ENCODE measurements around the gene TRIL.
A peak's percentile ranks its signal among the peaks of the same experiment; 100 is the strongest.

The TRIL gene, protein sequence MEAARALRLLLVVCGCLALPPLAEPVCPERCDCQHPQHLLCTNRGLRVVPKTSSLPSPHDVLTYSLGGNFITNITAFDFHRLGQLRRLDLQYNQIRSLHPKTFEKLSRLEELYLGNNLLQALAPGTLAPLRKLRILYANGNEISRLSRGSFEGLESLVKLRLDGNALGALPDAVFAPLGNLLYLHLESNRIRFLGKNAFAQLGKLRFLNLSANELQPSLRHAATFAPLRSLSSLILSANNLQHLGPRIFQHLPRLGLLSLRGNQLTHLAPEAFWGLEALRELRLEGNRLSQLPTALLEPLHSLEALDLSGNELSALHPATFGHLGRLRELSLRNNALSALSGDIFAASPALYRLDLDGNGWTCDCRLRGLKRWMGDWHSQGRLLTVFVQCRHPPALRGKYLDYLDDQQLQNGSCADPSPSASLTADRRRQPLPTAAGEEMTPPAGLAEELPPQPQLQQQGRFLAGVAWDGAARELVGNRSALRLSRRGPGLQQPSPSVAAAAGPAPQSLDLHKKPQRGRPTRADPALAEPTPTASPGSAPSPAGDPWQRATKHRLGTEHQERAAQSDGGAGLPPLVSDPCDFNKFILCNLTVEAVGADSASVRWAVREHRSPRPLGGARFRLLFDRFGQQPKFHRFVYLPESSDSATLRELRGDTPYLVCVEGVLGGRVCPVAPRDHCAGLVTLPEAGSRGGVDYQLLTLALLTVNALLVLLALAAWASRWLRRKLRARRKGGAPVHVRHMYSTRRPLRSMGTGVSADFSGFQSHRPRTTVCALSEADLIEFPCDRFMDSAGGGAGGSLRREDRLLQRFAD

DNA sequence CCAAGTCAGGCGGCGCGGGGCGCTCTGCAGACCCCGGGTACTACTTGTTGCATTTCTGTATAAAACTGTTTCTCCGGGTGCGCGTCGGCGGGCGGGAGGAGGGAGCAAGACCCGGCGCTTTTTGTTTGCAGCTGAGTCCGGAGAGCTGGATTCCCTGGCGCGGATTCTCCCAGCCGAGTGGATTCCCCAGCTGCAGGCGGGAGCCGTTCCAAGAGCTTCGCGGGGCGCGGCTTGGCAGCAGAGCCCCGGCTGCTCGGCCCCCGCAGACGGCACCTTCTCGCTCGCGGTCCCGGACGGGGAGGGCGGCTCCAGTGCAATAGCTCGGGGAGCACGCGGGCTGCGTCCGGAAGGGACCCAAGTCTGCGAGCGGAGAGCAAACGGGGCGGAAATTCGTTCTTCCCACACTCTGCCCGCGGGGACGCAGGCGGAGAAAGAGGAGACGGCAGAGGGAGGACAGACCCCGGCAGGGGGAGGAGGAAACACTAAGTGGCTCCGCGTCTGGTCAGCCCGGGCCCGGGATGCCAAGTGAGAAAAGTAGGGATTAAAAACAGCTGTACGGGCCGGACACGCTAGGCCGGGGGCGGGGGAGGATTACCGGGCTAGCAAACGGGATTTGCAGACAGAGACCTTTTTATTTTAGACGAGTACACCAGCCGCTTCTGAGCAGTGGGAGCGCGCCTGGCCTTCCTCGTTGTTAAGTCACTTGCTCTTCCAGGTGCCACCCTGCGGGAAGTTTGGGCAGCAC is at the start of gene TRIL:
Gene TRIL (minus strand): TSS at position 96 of the 745 bp plus-strand sequence. CDS start 284 bp downstream, outside the sequence.
- DNase-seq (ENCODE audit: low read depth) = no peak

DNA sequence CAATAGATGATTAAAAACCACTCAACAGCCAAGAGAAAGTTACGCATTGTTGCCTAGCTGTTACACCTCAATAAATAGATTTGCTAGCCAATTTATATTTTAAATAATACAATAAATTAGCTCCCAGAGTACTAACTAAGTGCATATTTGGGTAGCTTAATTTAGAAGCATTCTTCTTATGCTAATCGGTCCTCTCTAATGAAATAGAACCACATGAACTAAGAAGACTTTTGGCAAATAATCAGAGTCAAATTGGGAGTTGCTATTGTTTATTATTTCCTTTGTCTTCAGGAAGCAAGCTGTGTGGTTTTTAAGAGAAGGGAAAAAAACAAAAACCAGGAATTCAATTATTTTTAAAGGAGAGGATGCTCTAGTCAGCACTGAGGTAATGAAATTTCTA is 49.0 kb upstream of the TRIL start:
- DNase-seq (ENCODE audit: low read depth) = no peak

DNA sequence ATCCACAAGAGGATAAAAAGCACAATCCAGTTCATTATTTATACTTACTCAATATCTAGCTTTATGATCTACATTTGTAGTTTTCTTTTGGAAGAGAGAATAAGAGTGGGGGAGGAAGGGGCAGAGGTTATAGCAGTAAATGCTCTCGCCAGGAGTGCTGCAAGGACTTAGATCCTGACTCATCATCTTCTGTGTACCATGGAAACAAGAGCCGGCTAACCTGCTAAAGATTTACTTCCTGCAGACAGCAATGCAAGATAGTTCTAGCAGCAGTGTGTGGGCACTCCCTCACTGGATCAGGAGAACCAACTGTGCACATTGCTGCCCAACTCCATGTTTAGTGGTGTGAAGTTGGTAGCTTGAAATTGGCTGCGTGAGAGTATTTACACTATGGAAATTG is 47.7 kb upstream of the TRIL start:
- DNase-seq (ENCODE audit: low read depth) = no peak

DNA sequence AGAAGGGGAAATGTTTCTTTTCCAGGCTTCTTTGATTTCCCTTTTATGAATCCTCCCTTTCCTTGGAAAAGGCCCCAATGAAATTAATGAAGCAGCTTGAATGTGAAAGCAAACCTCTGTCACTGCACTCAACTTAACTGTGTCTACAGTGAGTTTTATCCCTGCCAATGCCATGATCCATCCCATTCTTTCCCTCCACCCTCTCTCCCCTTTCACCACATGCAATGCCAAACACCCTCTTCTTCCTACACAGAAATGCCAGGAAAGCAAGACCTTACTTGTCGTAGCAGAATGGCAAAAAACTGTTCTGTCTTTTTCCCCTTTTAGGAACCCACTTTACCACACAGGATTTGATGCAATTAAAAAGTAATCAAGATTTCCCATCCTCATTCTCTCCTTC is 47.3 kb upstream of the TRIL start:
- DNase-seq (ENCODE audit: low read depth) = no peak

DNA sequence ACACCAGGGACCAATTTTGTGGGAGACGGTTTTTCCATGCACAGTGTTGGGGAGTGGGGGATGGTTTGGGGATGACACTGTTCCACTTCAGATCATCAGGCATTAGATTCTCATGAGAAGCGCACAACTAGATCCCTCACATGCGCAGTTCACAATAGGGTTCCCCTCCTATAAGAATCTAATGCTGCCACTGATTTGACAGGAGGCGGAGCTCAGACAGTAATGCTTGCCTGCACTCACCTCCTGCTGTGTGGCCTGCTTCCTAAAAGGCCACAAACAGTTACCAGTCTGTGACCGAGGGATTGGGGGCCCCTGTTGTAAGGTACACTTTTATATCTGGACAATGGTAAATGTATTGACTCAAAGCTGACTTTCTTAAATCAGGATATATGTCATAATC is 45.6 kb upstream of the TRIL start:
- no peak for DNase-seq (ENCODE audit: low read depth)

DNA sequence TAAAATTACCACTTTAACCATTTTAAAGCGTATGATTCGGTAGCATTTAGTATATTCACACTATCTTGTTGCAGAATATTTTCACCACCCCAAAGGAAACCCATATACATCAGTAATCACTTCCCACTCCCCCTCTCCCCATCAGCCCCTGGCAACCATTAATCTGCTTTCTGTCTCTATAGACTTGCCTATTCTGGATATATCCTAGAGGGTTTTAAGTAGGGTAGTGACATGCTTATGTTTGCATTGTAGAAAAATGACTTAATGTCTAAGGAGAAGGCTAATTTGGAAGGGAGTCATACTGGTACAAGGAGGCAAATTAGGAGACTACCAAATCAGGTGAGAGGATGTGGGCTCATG is 42.6 kb upstream of the TRIL start:
- no peak for DNase-seq (ENCODE audit: low read depth)

DNA sequence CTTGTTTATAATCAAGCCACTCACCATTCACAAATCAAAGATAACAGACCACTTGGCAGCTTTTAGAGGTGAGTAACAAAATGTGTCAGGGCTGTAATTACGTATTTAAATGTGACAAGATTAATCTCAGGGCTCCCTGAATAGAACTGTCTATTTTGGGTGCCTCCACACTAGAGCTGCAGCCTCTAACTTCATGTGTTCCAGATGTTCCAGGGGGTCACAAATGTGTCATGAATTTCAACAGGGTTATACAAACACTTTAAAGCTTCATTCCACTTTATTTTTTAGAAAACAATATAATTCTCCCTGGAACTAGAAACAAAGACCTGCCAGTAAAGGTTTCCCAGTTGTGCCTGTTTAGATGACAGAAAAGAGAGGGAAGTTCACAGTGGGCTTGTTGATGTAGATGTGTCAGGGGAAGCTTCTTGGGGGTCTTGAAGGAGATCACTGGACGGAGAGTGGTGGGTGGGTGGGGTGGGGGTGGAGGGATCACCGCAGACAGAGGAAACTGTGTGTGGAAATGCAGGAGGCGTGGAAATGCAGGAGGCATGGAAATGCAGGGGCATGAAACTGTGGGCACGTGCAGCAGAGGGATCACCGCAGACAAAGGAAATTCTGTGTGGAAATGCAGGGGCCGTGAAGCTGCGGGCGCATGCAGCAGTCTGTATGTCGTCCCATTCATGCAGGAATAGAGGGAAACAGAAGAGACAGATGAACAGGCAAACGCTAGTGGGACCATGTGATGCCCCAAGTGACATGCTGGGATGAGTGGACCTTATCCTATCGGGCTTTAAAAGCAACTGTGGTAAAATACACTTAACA is 42.0 kb upstream of the TRIL start:
- no peak for DNase-seq (ENCODE audit: low read depth)

DNA sequence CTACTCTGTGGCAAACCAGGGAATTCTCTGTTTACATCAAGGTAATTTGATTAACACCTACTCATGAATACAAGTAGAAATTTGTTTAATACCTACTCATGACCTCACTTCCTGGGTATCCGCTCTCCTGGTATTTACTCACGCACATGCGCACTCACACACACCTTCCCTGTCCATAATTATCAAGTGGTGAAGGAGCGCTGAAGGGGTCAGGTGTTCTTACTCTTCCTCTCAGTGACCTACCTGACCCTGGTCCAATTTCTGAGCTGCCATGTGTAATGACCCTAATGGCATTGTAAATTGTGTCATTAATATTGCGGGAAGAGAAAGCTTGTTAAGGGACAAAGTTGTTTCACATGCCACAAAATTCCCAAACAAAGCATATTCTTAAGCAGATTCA is 41.3 kb upstream of the TRIL start:
- no peak for DNase-seq (ENCODE audit: low read depth)

DNA sequence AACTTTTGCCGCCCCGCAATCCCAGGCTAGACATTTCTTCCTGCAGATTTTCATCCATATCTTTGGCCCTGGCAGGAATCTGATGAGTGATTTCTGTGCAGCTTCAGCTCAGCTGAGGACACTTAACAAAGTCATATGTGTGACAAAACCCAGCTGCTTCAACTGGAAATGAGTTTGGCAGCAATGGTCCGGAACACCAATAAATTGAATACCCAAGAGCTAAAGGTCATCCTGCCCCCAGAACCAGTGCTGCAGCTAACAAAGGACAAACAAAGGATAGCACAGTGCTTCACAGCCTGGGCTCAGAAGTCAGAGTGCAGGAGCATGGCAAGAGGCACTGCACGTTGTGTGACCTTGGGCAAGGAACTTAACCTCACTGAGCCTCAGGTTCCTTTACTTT is 40.0 kb upstream of the TRIL start:
- DNase-seq (ENCODE audit: low read depth) = no peak

DNA sequence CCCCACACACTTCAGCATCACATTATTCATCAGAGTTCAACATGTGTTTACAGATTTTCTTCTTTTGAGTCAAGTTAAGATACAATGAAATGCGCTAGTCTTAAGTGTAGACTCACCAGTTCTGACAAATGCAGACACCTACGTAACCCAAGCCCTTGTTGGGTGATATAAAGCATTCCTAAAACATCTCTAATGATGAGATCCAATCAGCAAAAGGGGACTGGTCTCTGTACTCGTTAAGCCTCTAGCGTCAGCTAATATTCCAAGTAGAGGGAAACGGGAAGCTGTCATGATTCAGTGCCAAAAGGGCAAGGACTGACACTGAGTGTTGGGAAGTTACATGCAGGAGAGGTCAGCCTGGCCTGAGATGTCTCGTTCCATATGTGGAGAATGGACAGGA is 38.7 kb upstream of the TRIL start:
- no peak for DNase-seq (ENCODE audit: low read depth)

DNA sequence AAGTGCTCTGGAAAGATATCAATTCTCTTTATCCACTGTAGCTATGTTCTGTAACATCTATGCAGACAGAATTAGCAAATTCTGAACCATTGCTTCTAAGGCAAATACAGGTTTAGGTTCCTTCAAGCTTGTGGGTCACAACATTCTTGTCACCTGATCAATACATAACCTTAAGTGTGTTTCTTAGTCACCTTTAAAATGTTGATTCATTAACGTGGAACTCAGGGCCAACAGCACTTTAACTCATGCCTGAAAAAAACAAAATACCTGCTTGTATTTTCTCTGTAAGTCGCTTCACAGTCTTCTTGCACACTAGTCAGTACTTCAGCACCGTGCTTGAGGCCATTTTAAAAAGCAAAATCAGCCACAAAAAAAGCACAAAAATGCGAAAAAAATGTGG is 35.2 kb upstream of the TRIL start:
- no peak for DNase-seq (ENCODE audit: low read depth)

DNA sequence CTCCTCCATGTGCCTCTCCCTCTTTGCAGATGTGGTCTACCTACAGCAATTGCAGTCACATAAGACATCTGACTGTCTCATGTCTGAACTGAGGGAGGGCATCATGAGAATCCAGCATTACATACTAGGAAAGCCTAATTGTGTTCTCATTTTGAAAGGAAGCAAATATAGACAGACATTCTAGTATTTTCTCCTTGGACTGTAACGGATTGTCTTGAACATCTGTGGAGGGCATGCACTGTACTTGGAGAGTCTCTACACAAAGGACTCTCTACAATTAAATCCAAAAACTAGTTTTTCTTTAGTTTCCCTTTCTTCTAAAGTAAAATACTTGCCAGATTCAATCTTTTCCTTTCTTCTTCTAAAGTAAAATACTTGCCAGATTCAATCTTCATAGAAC is 34.7 kb upstream of the TRIL start:
- DNase-seq (ENCODE audit: low read depth) = no peak

DNA sequence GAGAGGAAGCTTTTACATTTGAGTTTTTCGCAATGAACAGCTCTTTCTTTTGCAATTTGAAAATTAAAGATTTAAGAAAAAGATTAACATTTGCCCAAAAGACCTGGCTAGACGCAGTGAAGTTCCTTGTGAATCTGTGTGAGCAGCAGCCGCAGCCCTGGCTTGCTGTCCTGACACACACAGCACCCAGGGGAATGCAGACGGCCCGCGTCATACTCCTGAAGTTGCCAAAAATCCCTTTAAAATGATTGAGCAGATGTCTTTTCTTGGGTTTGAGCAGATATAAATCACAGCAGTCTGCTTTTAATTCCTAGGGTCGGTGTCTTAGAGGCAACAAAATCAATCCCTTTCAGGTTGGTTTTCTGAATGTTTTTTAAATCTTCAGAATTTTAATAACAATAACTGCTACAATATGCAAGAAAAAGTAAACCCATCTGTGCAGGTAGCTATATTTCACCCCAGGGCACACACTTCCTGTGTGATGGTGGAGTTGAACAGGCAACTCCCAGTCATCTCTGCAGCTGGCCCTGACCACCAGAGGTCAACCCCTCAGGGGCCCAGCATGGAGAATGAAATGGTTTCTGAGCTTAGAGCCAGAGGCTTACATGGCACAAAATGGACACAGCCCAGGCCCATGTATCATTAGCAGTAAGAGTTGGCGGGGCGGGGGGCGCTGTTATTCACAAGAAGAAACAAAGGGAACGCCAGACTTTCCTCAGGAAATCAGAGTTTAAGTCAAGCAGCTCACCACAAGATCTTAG is 32.2 kb upstream of the TRIL start:
- DNase-seq (ENCODE audit: low read depth) = no peak

DNA sequence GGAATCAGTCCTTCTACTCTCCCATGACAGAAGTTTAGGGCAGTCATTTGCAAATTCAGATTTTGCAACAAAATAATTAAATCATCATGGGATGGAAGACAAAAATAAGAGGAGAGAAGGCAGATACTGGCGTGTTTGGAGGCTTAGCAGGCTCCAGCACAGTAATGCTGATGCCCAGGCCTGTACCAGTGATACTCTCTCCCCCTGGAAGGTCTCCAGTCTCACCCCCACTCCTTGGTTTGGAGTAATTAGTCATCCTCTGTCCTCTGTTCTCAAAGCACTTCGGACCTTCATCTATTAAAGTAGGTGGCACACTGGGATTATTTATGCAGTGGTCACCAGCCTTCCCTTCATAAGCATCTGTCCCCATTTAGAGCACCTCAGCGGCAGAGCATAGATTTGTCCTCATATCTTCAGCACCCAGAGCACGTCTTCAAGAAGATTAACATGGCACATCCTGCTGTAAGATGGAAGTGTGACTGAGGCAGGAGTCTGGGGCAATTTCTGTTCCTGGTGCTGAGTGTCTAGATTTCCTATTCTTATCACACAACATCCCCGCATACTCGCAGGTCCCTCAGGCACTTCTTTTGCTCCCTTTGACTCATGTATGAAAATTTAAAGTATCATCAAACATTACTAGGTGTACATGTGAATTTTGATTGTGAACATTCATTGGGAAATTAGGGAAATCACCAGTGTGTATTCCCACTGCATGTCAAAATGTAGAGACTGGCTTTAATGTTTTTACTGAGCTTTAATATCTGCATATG is 31.3 kb upstream of the TRIL start:
- no peak for DNase-seq (ENCODE audit: low read depth)

DNA sequence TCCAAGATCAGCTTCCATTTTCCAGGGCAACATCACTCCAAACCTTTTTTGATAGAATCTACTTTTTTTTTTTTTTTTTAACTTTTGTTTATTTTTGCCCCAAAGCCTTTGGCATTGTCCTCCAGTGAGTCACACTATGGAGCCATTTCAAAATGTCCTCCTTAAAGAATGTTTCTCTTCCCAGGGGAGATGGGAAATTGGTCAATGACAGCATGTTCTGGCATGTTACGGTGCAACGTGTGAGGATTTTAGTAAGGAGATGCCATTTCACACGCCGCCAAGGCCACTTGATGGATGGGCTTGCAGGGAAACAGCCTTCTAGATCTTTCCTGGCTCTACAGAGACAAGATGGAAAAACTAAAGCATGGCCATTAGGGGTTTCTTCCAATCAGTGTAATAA is 30.7 kb upstream of the TRIL start:
- peak; percentile 96 for DNase-seq (ENCODE audit: low read depth)

DNA sequence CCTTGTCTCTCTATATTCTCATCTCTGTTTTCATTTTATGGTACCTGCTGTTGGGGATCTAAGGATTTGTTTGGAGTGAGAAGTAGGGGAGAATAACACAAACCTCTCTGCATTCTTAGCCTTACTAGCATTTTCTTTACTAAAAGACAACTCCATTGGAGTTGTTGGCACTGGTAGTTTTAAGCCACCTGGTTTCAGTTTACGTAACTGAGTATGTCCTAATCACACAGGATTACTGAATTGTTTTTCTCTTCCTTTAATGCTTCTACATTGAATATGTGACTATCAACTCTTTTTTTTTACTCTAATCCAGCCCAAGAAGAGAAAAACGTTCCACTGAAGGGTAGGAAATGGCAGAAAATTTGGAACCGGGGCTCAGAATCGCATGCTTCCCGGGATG is 30.0 kb upstream of the TRIL start:
- no peak for DNase-seq (ENCODE audit: low read depth)

DNA sequence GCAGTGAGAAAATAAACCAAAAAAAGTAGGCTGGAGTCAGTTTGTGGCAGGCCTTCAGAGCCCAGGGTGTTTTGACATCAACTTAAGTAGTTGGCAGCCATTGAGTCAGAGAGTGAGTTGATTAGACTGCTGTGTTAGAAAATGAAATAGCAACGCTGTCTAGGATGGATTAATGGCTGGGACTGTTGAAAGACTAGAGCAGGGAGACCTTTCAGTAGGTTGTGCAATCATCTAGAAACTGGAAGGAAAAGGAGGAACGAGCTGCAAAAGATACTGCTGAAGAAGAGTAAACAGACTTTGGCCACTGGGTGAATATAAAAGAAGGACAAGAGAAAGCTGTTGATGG is 28.6 kb upstream of the TRIL start:
- DNase-seq (ENCODE audit: low read depth) = peak; percentile 83

DNA sequence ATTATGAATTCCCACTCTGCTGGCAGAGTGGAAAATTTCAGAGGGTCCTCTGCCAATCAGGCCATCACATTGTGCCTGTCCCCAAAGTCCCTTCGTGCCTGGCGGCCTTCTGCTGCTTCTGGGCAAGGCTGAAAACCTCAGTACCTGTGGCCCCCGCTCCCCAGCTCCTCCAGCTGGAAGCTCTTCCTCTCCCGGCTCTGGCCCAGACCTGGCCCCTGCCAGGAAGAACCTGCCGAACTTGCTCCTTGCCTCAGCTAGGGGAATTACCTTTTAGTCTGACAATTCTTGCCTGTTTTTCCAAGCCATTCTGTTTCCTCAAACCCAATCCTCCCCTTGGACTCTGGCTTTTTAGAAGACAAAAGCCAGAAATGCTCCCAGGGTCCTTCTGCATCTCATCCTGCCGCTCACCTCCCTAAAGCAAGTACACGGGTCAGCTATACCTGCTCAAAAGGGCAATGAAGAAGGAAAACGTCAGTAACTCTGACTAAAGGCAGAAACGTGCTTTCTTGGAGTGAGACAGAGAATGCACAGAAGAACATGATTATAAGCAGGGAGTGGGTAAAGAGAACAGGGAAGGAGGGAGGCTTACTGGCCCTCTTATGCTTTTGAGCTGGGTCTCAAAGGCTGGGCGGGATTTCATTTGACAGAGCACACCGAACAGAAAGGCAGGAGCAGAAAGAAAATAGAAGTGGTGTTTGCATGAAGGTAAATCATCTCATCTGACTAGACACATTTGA is 28.1 kb upstream of the TRIL start:
- DNase-seq (ENCODE audit: low read depth) = no peak

DNA sequence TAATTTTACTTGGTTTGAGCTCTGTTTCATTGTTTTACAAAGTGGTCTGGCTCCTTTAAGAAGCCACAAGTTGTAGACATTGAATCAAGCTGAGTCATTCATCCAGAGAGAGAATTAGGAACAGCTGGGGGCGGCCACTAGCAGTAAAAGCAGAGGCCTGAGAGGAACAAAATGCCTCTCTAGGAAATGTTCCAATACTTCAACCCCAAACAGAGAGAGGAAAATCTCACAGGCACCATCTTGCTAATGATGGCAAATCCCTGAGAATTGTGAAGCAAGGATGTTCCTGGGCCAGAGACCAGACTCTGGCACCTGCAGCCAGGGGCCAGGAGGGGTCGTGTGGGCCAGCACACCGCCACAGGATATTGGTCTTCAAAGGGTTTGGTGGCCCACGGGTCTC is 26.5 kb upstream of the TRIL start:
- peak; percentile 71 for DNase-seq (ENCODE audit: low read depth)

DNA sequence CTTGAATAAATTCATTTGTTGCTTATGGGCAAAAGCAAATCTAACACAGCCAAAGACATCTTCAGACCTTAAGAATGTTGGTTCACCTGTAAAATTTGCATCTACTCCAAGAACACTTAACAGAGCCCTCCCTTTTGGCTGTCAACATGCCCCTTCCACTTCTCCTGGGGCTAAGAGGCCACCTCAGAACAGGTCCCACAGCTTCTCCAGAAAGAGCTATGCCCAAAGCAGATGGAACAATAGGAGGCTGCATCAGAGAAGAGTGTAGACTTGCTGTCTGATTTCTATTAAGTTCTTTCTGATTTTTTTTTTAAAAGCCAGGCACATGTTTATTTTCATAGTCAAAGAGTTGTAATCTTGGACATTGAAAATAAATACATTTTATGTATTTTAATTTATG is 26.1 kb upstream of the TRIL start:
- DNase-seq (ENCODE audit: low read depth) = no peak

Data from GM04503 (cell line).